K562 (cell line): Measurements from ENCODE around the gene ITSN2. TPM values are rescaled to one million over a fixed set of nuclear protein-coding genes. Genes with fewer than 3 reads are reported as not detected.

Experiments used
- ATAC-seq: fragments of 200-7000 bp; cut with Tn5 transposase; 3 replicates; pipeline ENCODE4 v1.9.1; 2020; ENCODE audit warnings: moderate library complexity
- BruUV-seq: library from RNA; stranded (reverse); fragments of 400-500 nt; replicated peaks from 2 replicates; lab custom pipeline; 2021; lab: Mats Ljungman, UMichigan
- CTCF ChIA-PET: fragments of 300-600 bp; formaldehyde crosslinking; extraction: SDS; loops from one replicate; lab custom pipeline; 2021; ENCODE audit warnings: low intra/inter-chr PET ratio; lab: Yijun Ruan, JAX
- POLR2A ChIA-PET: fragments of 300-600, 350-650 bp; sonication (Branson Sonifier 250); formaldehyde crosslinking; extraction: SDS; loops from one replicate; lab custom pipeline; 2021; ENCODE audit warnings: antibody characterized with exemption, inconsistent platforms; lab: Yijun Ruan, JAX
- DNase-seq, 4 experiments: peaks; one replicate each; pipeline versions ENCODE4 v3.0.0 to v3.0.0-alpha.2; 2011 to 2018; ENCODE audit warnings: low spot score in 3 of 4, mixed read lengths in 3 of 4; ENCODE audit errors: extremely low read depth in 1 of 4
- FAIRE-seq: peaks from 2 replicates; lab custom pipeline; 2011; peaks lifted over from hg19 to GRCh38; lab: Jason Lieb, UNC
- H2AFZ ChIP-seq: 2 replicates; pipeline ENCODE4 v1.6.0; 2011; ENCODE audit warnings: low read depth, low read length, control low read depth, inconsistent platforms
- H3K27ac ChIP-seq: fragments of 200-600 bp; 3 replicates; pipeline ENCODE4 v1.8.0; 2011; ENCODE audit warnings: low read depth, mild to moderate bottlenecking, control low read depth, inconsistent platforms, low read length, moderate library complexity, mixed read lengths; ENCODE audit errors: extremely low read depth
- H3K27me3 ChIP-seq, 2 experiments: fragments of 300-600 bp in 1 of 2; 2 replicates in 1 of 2; 3 replicates in 1 of 2; pipeline versions ENCODE4 v1.6.0 to v1.8.0; 2011; ENCODE audit warnings: inconsistent platforms in 2 of 2, low read length in 2 of 2, mild to moderate bottlenecking in 1 of 2, mixed read lengths in 1 of 2, moderate library complexity in 1 of 2; ENCODE audit not compliant: control insufficient read depth in 2 of 2, insufficient read depth in 2 of 2
- H3K36me3 ChIP-seq: fragments of 300-600 bp; 3 replicates; pipeline ENCODE4 v1.8.0; 2011; ENCODE audit warnings: mild to moderate bottlenecking, low read length, inconsistent platforms; ENCODE audit not compliant: control insufficient read depth, insufficient read depth
- H3K4me1 ChIP-seq, 2 experiments: fragments of 200-600 bp in 1 of 2; replicated peaks in 1 of 2; 2 replicates in 1 of 2; 3 replicates in 1 of 2; pipeline versions ENCODE4 v1.5.1 to v1.8.0; 2011; ENCODE audit warnings: inconsistent platforms in 2 of 2, low read length in 2 of 2, mild to moderate bottlenecking in 1 of 2, mixed read lengths in 1 of 2, moderate library complexity in 1 of 2; ENCODE audit not compliant: control insufficient read depth in 2 of 2, insufficient read depth in 2 of 2
- H3K4me2 ChIP-seq: 2 replicates; pipeline ENCODE4 v1.6.1; 2011; ENCODE audit warnings: low read length, control low read depth, inconsistent platforms, mixed read lengths; ENCODE audit not compliant: insufficient read depth
- H3K4me3 ChIP-seq: fragments of 200-600 bp; sonication (generic), shearing (Covaris generic); 2 replicates; pipeline ENCODE4 v1.5.1; 2016; ENCODE audit warnings: control low read depth, inconsistent platforms
- H3K79me2 ChIP-seq: fragments of 200-600 bp; 3 replicates; pipeline ENCODE4 v1.8.0; 2011; ENCODE audit warnings: low read length, inconsistent platforms; ENCODE audit not compliant: control insufficient read depth, insufficient read depth
- H3K9ac ChIP-seq, 2 experiments: 2 replicates each; pipeline versions ENCODE4 v1.6.0 to v1.6.1; 2011; ENCODE audit warnings: low read depth in 2 of 2, low read length in 2 of 2, control low read depth in 1 of 2, inconsistent platforms in 1 of 2, mild to moderate bottlenecking in 1 of 2, mixed read lengths in 1 of 2; ENCODE audit not compliant: insufficient read depth in 1 of 2
- H3K9me1 ChIP-seq: one replicate; pipeline ENCODE4 v1.6.0; 2011; ENCODE audit warnings: inconsistent platforms, mild to moderate bottlenecking, low read length, moderate library complexity; ENCODE audit not compliant: control insufficient read depth, insufficient read depth
- H3K9me3 ChIP-seq: replicated peaks from 2 replicates; pipeline ENCODE4 v1.5.1; 2011; ENCODE audit warnings: low read depth, low read length, inconsistent platforms; ENCODE audit not compliant: control insufficient read depth, insufficient read depth
- H4K20me1 ChIP-seq: replicated peaks from 2 replicates; pipeline ENCODE4 v1.6.1; 2011; ENCODE audit warnings: low read length, inconsistent platforms, mixed read lengths; ENCODE audit not compliant: control insufficient read depth, insufficient read depth
- BACH1 ChIP-seq: fragments of 200-800 bp; sonication (Bioruptor generic); IDR thresholded peaks from 2 replicates; pipeline ENCODE4 v1.6.1; 2016; ENCODE audit warnings: missing genetic modification characterization, missing compliant biosample characterization
- BMI1 ChIP-seq: fragments of 150-350 bp; IDR thresholded peaks from 2 replicates; pipeline ENCODE4 v1.6.1; 2014; ENCODE audit warnings: low read length
- BRF1 ChIP-seq: IDR thresholded peaks from 3 replicates; pipeline ENCODE4 v1.6.1; 2011; ENCODE audit warnings: borderline replicate concordance, mild to moderate bottlenecking; ENCODE audit not compliant: insufficient read length; ENCODE audit errors: extremely low read depth
- CC2D1A ChIP-seq: fragments of 450-650 bp; IDR thresholded peaks from 2 replicates; pipeline ENCODE4 v1.6.1; 2017; ENCODE audit warnings: mild to moderate bottlenecking
- ELF2 ChIP-seq: fragments of 250-450 bp; sonication (Bioruptor Pico); IDR thresholded peaks from 2 replicates; pipeline ENCODE4 v1.5.0; 2021; ENCODE audit warnings: mild to moderate bottlenecking
- GTF2F1 ChIP-seq: IDR thresholded peaks from 2 replicates; pipeline ENCODE4 v1.6.1; 2011; ENCODE audit warnings: low read depth, low read length, improper control_type of control experiment
- HCFC1 ChIP-seq: IDR thresholded peaks from 2 replicates; pipeline ENCODE4 v1.6.1; 2012; ENCODE audit warnings: low read depth, low read length, improper control_type of control experiment
- HNRNPUL1 ChIP-seq: fragments of 200-400 bp; formaldehyde crosslinking; IDR thresholded peaks from 2 replicates; pipeline ENCODE4 v1.6.1; 2017; ENCODE audit warnings: low read length
- L3MBTL2 ChIP-seq: fragments of 450-650 bp; IDR thresholded peaks from 2 replicates; pipeline ENCODE4 v1.6.1; 2016; ENCODE audit warnings: mild to moderate bottlenecking, moderate library complexity
- NFE2L1 ChIP-seq: fragments of 450-650 bp; IDR thresholded peaks from 2 replicates; pipeline ENCODE4 v1.6.1; 2016; ENCODE audit warnings: missing genetic modification characterization, low read depth, mild to moderate bottlenecking, missing compliant biosample characterization, moderate library complexity, borderline replicate concordance
- NFYB ChIP-seq: IDR thresholded peaks from 2 replicates; pipeline ENCODE4 v1.6.1; 2011; ENCODE audit warnings: mild to moderate bottlenecking, moderate library complexity; ENCODE audit not compliant: insufficient read length; ENCODE audit errors: extremely low read depth
- PHF20 ChIP-seq: fragments of 450-650 bp; IDR thresholded peaks from 2 replicates; pipeline ENCODE4 v1.6.1; 2018; ENCODE audit not compliant: partially characterized antibody
- POLR3A ChIP-seq: IDR thresholded peaks from 2 replicates; pipeline ENCODE4 v1.6.1; 2011; ENCODE audit warnings: borderline replicate concordance, mild to moderate bottlenecking, moderate library complexity; ENCODE audit not compliant: insufficient read length, insufficient read depth; ENCODE audit errors: extremely low read depth
- RAD21 ChIP-seq, 2 experiments: fragments of 250-450 bp in 1 of 2; fragments of 450-650 bp in 1 of 2; sonication (Bioruptor Pico) in 1 of 2; formaldehyde crosslinking in 1 of 2; IDR thresholded peaks in 1 of 2; conservative IDR thresholded peaks in 1 of 2; 2 replicates each; pipeline versions ENCODE4 v1.4.0 to v1.8.0; 2020 to 2022; ENCODE audit warnings: mild to moderate bottlenecking in 2 of 2, moderate library complexity in 1 of 2
- SRF ChIP-seq, 2 experiments: fragments of 250-450, 450-650 bp in 1 of 2; sonication (Bioruptor Pico) in 1 of 2; sonication (generic) in 1 of 2; formaldehyde crosslinking; IDR thresholded peaks; 2 replicates each; pipeline versions ENCODE4 v1.5.0 to v1.5.1; 2020 to 2022; ENCODE audit warnings: mild to moderate bottlenecking in 1 of 2, missing genetic modification reagents in 1 of 2
- SRSF9 ChIP-seq: fragments of 200-400 bp; formaldehyde crosslinking; IDR thresholded peaks from 2 replicates; pipeline ENCODE4 v1.6.1; 2017; ENCODE audit warnings: low read depth, low read length, borderline replicate concordance
- WGBS: fragments of 100-300 bp; shearing (Covaris generic); methylation state at CpG from one replicate; pipeline ENCODE4 v1.1.6; 2016; ENCODE audit warnings: low coverage, mixed read lengths; ENCODE audit not compliant: insufficient coverage; ENCODE audit errors: missing lambda C conversion rate; 5-methylcytosine and 5-hydroxymethylcytosine counted together
- in situ Hi-C: fragments of 300-500 bp; cut with MboI; formaldehyde crosslinking; loops from 4 replicates; pipeline ENCODE4 v1.15.0; 2018; ENCODE audit warnings: inconsistent platforms, mixed read lengths
- intact Hi-C: fragments of 100-400 bp; cut with micrococcal nuclease; formaldehyde crosslinking; loops from 2 replicates; pipeline ENCODE4 v1.14.2; 2022
- polyA plus RNA-seq, 8 experiments: library from polyadenylated mRNA; depleted of rRNA in 4 of 8; stranded (reverse) in 5 of 8; unstranded in 3 of 8; fragments of >200 nt; fragmentation: Nextera tagmentation in 2 of 8; fragmentation: Illumina TruSeq in 1 of 8; extraction: Ambion mirVana in 2 of 8; extraction: Trizol in 1 of 8; gene quantifications; 2 replicates each; pipeline versions ENCODE4 v1.2.1 to v1.2.3, GENCODE V29; 2011 to 2014; ENCODE audit warnings: inconsistent platforms in 1 of 8, missing spikeins in 1 of 8
- total RNA-seq, 7 experiments: library from RNA; depleted of rRNA in 6 of 7; stranded (reverse); fragments of >200 nt in 6 of 7; fragmentation: Illumina TruSeq in 2 of 7; extraction: Trizol in 2 of 7; gene quantifications; 2 replicates each; pipeline versions ENCODE4 v1.2.1 to v1.2.3, GENCODE V29; 2011 to 2021; ENCODE audit warnings: low replicate concordance in 1 of 7
- TF ChIP-seq, protein P1 (sequence below): fragments of 250-450 bp; sonication (Bioruptor Pico); IDR thresholded peaks from 2 replicates; pipeline ENCODE4 v1.5.0; 2020; ENCODE audit warnings: mild to moderate bottlenecking

The ITSN2 gene
- total and polyA plus RNA-seq, 9 of the 15 experiments (the other 6 are each of a cell fraction or from before 2014, with no cell fraction given): 6.6 to 19.9 (median 15.2) TPM

DNA sequence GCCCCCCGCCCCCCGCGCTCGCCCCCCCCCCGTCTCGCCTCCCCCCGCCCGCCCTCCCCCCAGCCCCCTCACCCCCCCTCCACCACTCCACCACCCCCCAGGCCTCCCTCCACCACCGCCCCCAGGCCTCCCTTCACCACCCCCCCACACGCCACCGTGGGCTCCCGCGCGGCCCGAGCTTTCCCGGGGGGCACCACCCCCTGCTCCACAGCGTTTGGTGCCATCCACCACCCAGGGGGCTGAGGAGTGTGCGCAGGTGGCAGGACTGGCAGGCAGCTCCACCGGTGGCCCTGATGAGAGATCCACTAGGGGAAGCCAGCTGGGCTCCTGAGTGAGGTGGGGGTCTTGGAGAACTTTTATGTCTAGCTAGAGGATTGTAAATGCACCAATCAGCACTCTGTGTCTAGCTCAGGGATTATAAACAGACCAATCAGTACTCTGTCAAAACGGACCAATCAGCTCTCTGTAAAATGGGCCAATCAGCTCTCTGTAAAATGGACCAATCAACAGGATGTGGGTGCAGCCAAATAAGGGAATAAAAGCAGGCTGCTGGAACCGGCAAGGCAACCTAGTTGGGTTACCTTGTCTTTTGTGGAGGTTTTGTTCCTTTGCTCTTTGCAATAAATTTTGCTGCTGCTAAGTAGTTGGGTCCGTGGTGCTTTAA lies 43.0 kb upstream of the ITSN2 start:
- 76% methylated on average over 9 of the region's 22 CpGs for WGBS
- no peak overlapping the region for H3K4me2 ChIP-seq
- no TSS peak for BruUV-seq

More for the DNA sequence above, 43.0 kb upstream of the ITSN2 start:
- ChIA-PET POLR2A (no interaction called here), CTCF (no interaction called here)
- H3K9me3 ChIP-seq: no peaks in the 10 kb centered on the region
- H3K27ac ChIP-seq: no peak overlapping the region
- H3K9me1 ChIP-seq: no peaks in the 10 kb centered on the region
- in situ Hi-C loops (loop anchor here (10.0 to 25.0 kb wide), 2 partner anchors 384 to 722 kb away; partner anchors contain the start of genes CENPO and PTRHD1), intact Hi-C loops (no loop called here)
- FAIRE-seq (no peak), DNase-seq (no peak), ATAC-seq (no peak)
- H2AFZ ChIP-seq: no peak overlapping the region
- no peaks in the 10 kb centered on the region for H4K20me1 ChIP-seq
- no peak overlapping the region for H3K9ac ChIP-seq
- no peaks in the 10 kb centered on the region for H3K36me3 ChIP-seq
- no peaks in the 10 kb centered on the region for H3K79me2 ChIP-seq
- no peak overlapping the region for H3K4me3 ChIP-seq
- H3K4me1 ChIP-seq: peaks cover 3 to 4% of the 10 kb centered on the region in 2 experiments; a peak in 1 of 5 replicates
- peak in 1 of 2 experiments; percentile 59; a peak in 1 of 4 replicates for TF ChIP-seq SRF (CRISPR knock-in tag; IDR thresholded peaks at IDR 0.05)
- TF ChIP-seq BMI1: no peak
- no peak for TF ChIP-seq BRF1
- TF ChIP-seq SRSF9: no peak
- TF ChIP-seq CC2D1A: no peak; the same call in 1 of the 2 replicates
- TF ChIP-seq GTF2F1: no peak
- TF ChIP-seq, protein P1, sequence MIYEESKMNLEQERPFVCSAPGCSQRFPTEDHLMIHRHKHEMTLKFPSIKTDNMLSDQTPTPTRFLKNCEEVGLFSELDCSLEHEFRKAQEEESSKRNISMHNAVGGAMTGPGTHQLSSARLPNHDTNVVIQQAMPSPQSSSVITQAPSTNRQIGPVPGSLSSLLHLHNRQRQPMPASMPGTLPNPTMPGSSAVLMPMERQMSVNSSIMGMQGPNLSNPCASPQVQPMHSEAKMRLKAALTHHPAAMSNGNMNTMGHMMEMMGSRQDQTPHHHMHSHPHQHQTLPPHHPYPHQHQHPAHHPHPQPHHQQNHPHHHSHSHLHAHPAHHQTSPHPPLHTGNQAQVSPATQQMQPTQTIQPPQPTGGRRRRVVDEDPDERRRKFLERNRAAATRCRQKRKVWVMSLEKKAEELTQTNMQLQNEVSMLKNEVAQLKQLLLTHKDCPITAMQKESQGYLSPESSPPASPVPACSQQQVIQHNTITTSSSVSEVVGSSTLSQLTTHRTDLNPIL (CRISPR knock-in tag): no peak
- TF ChIP-seq NFYB: peak; percentile 66
- TF ChIP-seq PHF20: no peak
- no peak for TF ChIP-seq HCFC1
- TF ChIP-seq ELF2 (CRISPR knock-in tag): no peak
- no peak for TF ChIP-seq NFE2L1 (tag)
- no peak for TF ChIP-seq HNRNPUL1
- TF ChIP-seq BACH1 (tag): no peak
- no peak for TF ChIP-seq L3MBTL2
- no peak for TF ChIP-seq POLR3A
- TF ChIP-seq RAD21 (CRISPR knock-in tag; conservative IDR thresholded peaks at IDR 0.05 in 1 of 2, IDR thresholded peaks at IDR 0.05 in 1 of 2): no peak
- no peaks in the 10 kb centered on the region for H3K27me3 ChIP-seq
